Right forelimb (tissue), 1 donor: ENCODE measurements around the gene KLHL30.

Experiments used
- DNase-seq: peaks from one replicate; pipeline ENCODE4 v3.0.0-alpha.2; 2018

The KLHL30 gene

DNA sequence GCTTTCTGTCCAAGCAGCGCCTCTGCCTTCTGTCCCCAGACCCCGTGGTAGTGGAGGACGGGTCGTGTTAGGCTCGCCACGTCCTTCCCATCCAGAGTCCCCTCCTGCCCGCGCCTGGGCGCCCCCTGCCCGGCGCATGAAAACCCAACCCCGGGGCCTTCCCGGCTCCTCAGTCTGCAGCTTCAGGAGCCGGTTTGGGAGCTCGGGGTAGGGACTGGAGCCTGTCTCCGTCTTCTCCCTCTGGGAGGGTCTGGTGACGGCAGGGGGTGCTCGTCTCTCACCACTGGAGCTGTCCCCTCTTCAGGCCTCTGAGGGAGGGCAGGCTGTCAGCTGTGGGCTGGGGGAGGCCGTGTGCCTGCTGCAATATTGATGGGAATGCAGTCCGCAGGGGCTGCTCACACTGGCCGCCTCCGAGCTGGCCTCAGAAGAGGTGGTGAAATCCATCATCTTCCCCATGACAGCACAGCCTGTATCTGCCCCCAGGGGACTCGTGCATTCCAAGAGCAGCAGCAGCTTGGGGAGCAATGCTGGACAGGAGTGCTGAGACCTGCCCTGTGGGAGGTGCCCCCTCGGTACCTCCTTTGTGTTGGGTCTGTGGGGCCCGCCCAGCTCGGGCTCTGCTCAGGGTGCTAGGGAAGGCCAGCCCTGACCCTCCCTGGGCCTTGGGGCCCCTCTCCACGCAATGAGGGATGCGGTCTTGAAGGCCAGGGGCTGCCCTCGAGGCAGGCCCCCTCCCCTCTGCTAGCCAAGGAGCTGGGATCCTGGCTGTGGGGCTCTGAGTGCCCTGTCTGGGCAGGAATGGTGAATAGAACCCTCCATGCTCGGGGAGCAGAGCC, 17.8 kb upstream of the KLHL30 start:
- DNase-seq: no peak

DNA sequence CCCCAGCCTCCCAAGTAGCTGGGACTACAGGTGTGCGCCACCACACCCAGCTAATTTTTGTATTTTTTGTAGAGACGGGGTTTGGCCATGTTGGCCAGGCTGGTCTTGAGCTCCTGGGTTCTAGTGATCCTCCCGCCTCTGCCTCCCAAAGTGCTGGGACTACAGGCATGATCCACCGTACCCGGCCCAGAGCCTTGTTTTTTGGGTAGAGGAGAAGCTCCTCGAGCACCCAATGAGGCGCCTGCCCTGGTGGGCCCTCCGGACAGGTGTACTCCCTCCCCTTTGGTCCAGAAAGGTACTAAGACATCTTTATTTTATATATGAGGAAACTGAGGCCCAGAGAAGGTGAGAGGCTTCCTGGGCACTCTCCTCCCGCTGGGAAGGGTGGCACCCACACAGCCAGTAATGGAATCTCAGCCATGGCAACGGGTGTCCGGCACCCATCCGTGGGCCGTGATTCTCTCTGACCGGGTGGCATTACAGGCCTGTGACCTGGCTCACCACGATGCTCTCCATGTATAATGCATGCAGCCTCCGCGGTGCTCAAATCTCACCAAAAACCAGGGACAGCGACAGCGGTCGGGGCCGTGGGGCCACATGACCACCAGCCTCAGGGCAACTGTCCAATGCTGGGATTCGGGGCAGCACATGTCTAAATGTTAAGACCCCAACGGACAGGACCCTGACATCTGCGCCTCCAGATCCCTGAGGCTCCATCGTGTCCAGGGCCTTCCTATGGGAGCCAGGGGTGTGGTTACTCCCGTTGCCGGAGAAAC, 16.8 kb upstream of the KLHL30 start:
- DNase-seq: no peak

DNA sequence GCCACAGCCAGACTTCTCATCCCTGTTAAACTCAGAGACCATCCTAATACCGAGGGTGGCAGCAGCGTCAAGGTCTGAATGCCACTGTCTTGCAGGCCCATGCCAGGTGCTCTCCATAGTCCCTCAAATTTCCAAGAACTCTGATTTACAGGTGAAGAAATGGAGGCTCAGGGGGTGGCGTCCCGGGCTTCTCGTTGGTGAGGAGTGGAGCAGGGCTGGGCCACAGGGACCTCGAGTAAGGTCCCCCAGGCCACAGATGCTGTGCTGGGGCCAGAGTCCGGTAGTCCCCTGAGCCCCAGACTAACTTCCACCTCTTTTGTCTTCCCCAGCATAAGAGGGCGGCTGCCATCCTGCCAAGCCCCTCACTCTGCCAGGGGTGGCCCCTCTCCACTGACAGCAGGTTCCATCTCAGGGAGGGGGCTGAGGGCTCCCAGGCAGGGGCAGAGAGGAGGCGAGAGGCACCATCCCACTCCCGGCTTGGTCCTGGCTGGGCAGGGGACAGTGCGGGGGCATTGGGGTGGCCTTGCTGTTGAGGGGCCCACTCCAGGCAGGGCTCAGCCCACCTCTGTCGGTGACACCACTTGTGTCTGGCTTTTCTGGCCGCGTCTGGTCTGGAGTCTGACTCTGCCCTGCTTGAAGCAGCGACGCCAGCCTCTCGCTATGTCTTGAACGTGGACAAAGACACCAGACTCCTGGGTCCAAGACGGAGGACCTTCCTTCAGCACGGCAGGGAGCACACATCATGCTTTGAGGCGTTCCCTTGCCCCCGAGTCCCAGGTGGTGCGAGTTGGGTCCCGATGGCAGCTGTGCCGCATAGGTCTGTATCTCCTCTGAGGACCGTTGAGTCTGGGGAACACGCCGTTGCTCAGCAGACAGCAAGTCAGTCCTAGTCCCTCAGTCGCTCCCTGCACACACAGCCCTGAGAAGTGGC, 15.9 kb upstream of the KLHL30 start:
- no peak for DNase-seq

DNA sequence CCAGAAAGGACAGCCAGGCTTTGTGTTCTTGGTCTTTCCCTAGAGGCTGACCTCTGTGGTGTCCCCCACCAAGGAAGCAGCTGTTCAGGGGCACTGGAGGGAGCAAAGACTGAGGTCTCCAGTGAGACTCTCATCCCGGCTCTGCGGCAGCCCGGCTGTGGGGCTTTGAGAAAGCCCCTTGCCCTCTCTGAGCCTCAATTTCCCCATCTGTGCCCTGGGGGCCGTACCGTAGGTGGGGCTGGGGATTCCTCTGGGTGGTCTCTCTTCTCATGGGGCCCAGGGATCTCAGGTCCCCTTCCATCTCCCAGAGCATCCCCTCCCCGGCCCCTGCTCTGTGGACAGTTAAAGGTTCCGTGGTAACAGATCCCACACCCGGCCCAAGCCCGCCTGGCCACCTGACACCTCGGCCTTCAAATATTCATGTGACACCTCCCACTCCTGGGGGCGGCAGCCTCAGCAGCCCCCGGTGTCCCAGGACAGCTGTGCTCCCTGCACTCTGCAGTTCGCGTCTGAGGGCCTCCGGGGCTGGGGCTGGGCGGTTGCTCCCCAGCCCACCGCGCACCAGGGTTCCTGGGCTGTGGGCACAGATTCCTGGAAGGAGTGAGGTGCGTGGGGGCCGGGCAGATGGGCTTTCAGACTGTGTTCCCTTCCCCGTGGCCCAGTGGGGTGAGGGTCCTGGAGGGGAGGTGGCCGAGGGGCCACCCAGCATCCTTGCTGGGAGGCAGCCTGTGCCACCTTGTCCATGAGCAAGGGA, 15.1 kb upstream of the KLHL30 start:
- DNase-seq: no peak

DNA sequence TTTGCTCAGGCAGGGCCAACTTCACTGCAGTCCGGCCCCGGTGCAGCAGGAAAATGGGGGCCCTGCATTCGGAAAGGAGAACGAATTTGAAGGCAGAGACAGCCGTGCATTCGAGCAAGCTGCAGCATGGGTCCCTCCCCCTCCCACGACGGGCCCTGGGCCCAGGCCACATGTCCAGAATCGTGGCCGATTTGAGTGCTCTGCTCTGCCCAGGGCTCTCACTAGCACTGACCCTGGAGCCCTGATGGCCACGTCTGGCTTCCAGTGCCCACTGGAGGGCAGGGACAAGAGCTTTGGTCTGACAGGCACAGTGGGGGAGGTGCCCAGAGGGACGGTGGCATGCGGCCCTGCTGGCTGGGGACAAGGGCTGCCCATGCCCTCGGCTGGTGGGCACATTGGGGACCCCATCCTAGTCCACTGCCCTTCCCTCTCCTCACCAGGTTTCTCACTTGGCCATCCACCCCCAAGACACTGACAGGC, 14.4 kb upstream of the KLHL30 start:
- DNase-seq: no peak

DNA sequence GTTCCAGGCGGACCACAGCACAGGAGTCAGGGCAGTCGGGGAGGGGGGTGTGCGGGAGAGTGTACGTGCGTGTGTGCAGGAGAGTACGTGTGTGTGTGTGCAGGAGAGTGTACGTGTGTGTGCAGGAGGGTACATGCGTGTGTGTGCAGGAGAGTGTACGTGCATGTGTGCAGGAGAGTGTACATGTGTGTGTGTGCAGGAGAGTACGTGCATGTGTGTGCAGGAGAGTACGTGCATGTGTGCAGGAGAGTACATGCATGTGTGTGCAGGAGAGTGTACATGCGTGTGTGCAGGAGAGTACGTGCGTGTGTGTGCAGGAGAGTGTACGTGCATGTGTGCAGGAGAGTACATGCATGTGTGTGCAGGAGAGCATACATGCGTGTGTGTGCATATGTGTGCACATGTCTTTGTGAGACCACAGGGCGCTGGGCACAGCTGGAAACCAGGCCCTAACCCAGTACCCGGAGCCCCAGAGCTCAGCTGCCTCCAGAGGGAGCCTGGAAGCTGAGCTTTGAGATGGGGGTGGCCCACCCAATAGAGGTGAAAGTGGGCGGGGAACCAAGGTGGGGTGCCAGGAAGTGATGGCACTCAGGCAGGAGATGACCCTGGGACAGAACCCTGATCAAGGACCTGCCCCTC, 13.9 kb upstream of the KLHL30 start:
- no peak for DNase-seq

DNA sequence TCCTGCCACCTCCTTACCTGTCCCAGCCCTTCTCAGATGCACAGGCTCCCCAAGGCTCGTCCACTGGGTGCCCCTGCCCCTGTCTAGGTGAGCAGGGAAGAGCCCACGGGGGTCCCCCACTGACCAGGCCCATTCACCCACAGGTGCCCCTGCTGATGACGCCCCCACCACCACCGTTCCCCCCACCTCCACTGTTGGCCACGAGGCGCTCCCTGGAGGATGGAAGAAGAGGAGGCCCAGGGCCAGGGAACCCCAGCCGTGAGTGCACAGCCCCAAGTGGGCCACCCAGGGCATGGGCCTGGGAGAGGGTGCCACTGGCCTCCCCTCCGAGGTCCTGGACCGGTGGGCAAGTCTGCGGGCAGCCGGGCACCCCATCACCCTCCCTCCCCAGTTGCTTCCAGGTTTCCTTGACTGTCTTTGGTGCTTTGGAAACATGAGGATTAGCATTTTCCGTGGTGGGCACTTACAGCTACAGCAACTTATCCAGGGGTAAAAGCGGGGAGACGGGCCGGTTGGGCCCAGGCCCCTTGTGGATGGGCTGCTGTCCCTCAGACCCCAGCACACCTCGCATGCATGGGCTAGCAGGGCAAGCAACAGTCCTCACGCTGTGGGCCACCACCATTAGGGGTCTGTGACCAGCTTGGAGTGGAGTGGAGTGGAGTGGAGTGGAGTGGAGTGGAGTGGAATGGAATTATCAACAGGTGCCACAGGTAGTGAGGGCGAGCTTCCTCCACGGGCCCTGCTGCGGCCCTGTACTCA, 13.2 kb upstream of the KLHL30 start:
- DNase-seq: no peak

DNA sequence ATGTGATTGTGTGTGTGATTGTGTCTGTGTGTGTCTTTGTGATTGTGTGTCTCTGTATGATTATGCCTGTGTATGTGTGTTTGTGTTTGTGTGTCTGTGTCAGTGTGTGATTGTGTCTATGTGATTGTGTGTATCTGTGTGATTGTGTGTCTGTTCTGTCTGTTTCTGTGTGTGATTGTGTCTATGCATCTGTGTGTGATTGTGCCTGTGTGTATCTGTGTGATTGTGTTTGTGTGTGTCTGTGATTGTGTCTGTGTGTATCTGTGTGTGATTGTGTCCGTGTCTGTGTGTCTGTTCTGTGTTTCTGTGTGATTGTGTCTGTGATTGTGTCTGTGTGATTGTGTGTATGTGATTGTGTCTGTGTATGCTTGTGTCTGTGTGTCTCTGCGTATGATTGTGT, 12.1 kb upstream of the KLHL30 start:
- no peak for DNase-seq

DNA sequence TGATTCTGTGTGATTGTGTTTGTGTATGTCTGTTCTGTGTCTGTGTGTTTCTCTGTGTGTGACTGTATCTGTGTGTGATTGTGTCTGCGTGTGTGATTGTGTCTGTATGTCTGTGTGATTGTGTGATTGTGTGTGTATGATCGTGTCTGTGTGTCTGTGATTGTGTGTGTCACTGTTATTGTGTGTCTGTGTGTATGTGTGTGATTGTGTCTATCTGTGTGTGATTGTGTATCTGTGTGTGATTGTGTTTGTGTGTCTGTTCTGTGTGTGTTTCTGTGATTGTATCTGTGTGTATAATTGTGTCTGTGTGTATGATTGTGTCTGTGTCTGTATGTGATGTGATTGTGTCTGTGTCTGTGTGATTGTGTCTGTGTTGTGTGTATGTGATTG, 11.7 kb upstream of the KLHL30 start:
- no peak for DNase-seq

DNA sequence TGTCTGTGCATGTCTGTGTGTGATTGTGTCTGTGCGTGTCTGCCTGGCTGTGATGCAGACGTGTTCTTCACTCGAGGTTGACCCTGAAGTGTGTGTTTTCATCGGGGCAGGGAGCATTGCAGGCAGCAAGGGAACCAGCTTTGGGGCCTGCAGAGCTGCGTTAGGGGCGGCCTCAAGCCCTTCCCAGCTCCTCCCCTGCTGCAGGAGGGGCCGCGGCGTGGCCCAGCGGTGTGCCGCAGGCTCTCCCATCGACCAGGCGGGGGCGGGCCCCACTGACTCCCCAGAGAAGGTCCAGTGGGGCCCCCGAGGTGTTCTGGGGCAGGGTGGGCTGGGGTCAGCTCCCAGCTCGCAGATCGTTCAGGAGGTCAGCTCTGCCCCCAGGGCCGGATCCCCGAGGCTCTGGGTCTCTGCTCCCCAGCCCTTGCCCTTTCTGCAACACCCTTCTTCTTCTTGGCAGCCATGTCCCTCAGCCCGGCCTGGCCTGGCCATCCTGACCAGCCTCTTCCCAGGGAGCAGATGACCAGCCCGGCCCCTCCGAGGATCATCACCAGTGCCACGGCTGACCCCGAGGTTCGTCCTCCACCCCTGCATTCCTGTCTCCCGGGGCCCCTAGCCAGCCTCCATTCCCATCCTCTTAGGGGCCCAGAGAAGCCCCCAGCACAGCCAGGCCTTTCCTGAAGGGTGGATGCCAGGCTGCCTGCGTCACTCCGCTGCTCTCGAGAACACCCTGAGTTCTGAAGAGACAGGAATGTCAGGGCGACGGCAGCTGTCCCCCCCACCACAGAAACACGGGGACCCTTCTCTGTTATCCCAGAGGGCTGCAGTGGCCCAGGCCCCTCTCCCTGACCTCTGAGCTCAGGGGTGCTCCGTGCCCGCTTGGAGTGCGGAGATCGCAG, 11.1 kb upstream of the KLHL30 start:
- peak; percentile 75 for DNase-seq

DNA sequence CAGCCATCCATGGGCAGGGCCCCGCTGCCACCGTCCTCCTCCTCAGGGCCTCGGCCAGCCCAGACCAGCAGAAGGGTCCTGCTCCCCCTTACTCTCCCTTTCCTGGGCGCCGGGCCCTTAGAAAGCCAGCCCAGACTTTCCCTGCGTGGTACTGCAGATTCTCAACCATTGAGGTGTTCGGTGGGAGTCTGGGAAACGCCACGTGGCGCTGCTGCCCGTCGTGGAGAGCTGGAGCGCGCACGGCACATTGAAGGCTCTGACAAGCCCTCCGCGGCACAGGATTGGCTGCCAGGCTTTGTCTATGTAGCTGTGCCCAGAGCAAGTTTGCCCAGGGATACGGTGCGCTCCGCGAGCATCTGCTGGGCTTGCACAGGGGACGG, 10.4 kb upstream of the KLHL30 start:
- DNase-seq: no peak

DNA sequence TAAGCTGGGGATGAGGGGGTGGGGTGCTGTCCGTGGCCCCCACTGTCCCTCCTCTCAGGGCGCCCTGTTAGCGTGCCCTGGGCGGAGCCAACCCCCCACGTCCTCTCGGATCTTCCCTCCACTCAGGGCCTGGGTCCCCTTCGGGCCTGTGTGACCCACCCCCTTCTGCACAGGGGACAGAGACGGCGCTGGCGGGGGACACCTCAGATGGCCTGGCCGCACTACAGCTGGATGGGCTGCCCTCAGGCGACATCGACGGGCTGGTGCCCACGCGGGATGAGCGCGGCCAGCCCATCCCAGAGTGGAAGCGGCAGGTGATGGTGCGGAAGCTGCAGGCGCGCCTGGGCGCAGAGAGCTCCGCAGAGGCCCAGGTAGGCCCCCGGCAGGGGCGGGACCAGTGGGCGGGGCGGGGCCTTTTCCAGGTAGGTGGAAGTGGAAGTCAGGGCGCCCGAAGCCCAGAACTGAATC, 9.9 kb upstream of the KLHL30 start:
- no peak for DNase-seq

DNA sequence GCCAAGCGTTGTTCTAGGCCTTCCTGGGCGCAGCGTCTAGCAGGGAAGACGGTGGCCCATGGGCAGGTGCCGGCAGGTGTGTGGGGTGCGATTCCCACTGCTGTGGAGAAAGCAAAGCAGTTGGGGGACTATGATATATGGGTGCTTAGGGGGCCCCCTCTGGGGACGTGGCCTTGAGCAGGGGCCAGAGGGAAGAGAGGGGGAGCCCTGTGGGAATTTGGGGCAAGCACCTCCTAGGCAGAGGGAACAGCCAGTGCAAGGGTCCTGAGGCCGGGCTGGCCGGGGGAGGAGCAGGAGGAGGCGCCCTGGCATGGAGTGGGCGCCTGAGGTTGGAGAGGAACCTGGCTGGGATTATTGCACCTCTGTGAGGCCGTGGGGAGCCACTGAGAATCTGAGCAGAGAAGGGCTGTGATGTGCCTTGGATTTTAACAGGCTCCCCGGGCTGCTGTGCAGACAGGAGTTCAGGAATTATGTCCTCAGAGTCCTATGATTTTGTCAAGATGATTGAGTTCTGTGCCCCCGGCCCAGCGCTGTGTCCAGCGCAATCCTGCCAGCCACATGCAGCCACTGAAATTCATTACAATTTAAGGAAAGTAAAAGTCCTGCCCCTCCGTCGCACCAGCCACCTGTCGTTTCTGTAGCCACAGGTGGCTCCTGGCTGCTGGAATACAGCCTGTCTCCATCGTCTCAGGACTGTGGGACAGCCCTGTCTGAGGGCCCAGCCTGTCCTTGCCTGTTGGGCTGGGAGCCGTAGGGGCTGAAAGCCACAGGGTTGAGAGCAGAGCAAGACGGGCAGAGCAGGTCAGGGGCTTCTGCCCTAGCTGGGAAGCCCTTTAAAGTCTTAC, 9.1 kb upstream of the KLHL30 start:
- DNase-seq: no peak

DNA sequence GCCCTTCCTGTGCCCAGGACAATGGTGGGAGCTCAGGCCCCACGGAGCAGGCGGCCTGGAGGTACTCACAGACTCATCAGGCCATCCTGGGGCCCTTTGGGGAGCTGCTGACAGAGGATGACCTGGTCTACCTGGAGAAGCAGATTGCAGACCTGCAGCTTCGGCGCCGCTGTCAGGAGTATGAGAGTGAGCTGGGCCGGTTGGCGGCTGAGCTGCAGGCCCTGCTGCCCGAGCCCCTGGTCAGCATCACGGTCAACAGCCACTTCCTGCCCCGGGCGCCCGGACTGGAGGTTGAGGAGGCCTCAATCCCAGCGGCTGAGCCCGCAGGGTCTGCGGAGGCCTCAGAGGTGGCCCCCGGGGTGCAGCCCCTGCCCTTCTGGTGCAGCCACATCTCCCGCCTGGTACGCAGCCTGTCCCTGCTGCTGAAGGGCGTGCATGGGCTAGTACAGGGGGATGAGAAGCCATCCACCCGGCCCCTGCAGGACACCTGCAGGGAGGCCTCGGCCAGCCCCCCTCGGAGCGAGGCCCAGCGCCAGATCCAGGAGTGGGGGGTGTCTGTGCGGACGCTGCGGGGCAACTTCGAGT, 8.3 kb upstream of the KLHL30 start:
- DNase-seq: no peak

DNA sequence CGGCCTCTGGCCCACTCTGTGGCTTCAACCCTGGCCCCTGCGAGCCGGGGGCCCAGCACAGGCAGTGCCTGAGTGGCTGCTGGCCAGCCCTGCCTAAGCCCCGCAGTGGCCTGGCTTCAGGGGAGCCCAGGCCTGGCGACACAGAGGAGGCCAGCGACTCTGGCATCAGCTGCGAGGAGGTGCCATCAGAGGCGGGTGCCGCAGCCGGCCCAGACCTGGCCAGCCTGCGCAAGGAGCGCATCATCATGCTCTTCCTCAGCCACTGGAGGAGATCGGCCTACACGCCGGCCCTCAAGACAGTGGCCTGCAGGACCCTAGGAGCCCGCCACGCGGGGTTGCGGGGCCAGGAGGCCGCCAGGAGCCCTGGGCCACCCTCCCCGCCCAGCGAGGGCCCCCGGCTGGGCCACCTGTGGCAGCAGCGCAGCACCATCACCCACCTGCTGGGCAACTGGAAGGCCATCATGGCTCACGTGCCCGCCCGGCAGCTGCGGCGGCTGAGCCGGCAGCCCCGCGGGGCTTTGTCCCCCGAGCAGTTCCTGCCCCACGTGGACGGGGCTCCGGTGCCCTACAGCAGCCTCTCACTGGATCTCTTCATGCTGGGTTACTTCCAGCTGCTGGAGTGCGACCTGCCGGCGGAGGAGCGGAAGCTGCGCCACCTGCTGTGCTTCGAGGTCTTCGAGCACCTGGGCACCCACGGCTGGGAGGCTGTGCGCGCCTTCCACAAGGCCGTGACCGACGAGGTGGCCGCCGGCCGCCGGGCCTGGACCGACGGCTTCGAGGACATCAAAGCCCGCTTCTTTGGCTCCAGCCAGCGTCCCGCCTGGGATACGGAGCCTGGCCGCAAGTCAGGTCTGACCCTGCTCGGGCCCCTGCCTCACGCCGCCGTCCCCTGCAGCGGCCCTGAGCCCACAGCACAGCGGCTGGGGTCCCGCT, 7.5 kb upstream of the KLHL30 start:
- no peak for DNase-seq

DNA sequence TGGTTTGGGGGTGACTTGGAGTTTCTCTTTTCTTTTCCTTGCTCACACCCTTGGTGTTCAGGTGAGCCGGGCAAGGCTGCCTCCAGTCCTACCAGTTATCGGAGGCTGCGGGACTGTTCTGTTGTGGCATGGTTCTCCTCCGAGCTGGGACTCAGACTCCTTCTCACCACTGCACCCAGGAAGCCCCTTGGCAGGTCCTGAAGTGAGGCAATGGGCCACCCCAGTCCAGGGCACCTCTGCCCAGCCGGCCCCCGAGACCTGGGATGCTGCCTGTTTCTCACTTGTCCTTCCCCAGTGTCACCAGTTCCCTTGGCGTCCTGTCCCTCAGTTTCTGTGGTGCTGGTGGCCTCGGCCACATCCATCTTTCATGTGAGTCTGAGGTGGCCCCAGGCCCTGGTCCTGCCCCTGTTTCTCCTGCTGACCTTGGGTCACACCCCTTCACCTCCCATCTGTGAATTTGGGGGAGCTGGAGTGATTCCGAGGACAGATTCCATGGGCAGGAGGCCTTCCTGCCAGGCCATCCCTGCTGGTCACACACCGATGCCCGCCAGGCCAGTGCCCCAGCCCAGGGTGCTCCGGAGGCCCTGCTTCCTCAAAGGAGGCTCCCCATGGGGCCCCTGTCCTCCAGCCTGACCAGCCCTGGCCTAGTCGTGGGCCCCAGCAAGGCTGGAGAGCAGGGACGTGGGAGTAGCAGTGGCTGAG, 6.6 kb upstream of the KLHL30 start:
- no peak for DNase-seq
